ENCODE data around the gene GSX2.
"Not testable (repeated sequence)": the region's sequence is repeated elsewhere in the genome, so short reads cannot be mapped to it uniquely, and the experiment has no call there.

Gene GSX2

DNA sequence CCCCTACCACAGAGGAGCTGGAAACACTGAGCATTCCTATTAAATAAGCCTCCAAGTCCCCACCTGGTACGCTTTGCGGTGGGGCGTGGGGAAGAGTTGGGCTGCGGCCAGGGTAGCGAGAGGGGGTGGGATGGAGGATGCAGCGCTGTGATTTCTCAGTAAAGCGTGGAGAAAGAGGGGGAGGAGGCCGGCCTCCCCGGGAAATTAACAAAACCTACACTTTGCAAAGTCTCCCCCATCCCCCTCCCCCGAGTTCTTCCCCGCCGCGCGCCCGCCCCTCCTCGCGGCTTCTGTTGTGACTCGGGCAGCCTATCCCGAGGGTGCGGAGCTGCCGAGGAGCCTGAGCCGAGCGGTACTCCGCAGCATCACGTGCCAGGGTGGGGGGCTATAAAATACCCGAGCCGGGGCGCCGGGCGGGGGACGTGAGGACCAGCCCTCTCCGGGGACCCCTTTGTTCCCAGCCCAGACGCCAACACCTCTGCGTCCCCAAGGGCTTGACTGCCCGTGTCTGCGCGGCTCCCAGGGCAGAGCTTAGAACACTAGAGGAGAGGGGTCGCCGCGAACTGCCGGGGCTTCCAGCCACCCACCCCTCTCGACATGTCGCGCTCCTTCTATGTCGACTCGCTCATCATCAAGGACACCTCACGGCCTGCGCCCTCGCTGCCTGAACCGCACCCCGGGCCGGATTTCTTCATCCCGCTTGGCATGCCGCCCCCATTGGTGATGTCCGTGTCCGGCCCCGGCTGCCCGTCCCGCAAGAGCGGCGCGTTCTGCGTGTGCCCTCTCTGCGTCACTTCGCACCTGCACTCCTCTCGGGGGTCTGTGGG is at the start of gene GSX2:
TSS of gene GSX2 (plus strand) at position 416 of the 827 bp plus-strand sequence. CDS start at position 598, 182 bp downstream.
- DNase-seq: no peak

DNA sequence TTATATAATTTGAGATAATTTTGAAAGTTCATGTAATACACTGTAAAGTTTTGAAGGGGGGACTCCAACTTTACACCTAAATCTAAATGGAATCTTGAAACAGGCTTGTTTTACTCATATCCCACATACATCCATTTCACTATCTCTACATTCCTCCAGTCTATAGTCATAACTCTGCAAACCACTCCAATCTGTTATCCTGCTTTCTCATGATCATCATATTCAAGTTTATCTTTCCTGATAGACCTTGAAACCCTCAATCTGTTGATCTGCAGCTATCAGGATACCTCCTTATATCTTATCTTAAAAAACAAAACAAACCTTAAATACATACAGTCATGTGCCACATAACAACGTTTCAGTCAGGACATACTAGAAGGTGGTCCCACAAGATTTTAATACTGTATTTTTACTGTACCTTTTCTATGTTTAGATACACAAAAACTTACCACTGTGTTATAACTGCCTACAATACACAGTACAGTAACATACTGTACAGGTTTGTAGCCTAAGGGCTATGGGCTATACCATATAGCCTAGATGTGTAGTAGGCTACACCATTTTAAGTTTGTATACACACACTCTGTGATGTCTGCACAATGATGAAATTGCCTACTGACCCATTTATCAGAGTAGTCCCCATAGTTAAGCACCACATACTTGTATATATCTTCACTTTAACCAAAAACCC is 49.6 kb upstream of the GSX2 start:
- no peak for DNase-seq

DNA sequence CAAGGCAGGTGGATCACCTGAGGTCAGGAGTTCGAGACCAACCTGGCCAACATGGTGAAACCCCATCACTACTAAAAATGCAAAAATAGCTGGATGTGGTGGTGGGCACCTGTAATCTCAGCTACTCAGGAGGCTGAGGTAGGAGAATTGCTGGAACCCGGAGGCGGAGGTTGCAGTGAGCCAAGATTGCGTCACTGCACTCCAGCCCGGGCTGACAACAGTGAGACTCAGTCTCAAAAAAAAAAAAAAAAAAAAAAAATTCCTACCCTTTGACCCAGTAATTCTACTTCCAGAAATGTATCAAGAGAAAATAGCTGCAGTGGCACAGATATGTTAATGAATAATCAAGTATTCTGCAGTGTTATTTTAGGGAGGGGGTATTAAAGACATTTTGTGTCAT is 46.6 kb upstream of the GSX2 start:
- not testable (repeated sequence) for DNase-seq

DNA sequence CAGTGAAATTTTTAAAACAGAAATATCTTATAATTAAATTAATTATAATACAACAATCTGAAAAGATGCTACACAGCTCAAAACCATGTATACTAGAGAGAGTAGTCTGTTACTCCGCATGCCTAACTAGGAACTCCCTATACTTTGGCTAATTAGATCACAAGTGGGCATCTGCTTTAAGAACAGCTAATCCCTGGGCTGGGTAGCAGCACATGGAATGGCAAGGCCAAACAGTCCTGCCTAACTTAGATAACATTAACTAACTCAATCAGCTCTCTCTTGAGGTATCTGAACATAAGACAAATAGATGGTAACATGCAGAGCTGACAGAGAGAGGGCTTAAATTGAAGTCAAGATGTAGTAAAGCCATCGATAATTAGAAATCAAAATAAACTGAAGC is 45.5 kb upstream of the GSX2 start:
- no peak for DNase-seq

DNA sequence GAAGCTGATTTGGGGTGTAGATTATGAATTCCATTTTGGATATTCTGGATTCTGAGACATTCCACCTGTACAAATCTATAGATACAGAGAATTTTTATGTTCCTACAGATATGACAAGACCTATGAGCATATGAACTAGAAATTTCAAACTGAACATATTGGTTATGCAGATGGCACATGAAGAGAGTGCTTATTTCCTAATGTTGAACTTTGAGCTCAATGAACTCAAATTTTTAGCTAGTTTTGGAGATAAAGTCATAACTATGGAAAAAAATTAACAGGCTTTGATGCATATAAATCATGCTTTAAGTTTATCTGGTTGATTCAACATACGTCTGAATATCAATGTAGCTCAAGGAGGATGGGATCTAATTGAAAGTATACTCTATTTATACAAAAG is 44.5 kb upstream of the GSX2 start:
- DNase-seq: no peak

DNA sequence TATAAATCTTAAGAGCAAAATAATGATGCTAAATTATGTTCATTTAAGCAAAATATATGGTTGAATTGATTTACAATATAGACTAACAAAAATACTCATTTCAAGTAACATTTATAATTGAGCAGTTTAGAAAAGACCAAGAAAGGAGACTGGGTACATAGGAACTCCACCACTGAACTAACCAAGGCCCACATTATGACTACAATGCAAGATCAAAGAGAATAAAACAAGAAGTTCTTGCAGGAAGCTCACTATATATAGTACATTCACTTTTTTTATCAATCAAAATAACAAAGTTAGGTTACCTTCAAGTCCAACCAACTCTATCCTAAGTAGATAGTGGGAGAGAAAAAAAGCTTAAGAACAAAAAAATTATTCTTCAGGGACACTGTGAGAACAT is 43.6 kb upstream of the GSX2 start:
- no peak for DNase-seq

DNA sequence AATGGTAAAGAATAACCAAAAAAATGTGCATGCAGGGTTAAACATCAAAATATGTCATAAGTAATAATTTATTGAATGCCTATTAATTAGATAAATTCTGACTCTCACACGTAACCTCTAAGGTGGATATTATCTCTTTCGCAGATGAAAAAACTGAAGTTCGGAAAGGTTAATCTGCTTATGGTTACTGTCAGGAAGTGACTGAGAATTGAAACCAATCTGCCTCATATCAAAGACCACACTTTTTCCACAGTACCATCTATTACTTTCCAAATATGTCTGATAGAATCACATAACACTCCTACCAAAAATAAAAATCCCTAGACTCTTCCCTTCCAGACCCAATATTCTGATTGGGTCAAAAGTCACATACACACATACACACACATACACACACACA is 41.8 kb upstream of the GSX2 start:
- DNase-seq: peak; percentile 42

DNA sequence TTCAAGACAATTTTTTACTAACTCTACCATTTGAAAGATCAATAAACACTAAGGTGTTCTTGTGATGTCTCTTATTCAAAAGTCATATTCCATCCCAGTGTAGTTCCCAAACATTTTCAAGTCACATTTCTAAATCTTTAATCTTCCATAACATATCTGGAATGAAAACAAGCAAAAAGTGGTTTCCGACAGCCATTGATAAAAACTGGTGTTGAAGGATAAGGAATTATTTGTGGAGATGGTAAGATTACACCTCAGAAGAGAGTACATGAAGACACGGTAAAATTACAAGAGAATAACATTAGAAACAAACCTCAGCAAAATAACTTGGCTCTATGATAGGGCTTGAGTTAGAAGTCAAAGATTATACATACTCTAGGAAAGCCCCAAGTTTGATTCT is 39.8 kb upstream of the GSX2 start:
- no peak for DNase-seq

DNA sequence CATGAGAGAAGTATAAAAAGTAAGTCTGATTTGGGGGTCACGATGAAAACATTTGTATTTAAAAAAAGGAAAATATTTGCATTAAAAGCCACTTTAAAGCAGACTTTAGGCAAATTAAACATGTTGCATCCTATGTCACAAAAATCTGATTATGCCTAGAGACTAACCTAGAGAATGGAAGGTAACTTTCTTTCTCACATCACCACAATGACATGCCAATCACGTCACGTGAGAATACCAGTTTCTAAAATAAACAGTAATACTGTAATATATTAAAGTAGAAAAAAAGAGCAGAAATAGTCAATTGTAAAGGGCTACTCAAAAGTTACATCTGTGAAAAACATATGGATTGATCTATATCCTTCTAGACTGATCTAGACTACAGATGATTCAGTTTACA is 38.9 kb upstream of the GSX2 start:
- DNase-seq: no peak

DNA sequence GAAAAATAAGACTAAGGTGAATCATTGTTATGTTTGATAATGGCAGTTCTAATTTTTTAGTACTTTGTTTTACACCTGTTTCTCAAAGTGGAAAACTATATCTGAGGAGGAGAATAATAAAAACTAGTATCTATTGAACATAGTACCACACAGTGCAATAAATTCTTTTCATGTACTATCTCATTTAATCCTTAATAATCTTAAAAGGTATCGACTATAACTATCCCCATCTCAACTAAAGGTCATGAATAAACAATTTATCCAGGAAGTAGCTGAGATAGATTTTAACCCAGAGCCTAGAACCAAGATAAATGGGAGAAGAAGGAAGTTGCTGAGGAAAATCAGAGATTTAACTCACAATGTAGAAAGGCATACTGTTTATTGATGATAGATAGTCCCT is 38.1 kb upstream of the GSX2 start:
- DNase-seq: no peak

DNA sequence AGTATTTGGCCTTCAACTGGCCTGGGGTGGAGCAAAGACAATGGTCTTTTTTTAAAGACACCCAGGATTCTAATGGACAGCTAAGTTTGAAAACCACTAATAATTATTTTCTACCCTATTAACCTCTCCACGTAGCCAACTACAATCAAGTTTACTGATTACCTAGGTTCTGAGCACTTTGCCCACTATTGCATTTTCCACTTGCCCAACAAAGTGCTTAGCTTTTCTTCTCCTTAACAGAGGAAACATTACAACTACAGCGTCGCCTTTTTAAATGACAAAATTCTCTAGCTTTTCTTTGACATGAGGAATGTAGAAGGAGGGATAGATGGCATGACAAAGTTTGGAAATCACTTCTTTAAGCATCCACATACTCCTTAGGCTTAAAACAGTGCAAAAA is 37.6 kb upstream of the GSX2 start:
- DNase-seq: no peak

DNA sequence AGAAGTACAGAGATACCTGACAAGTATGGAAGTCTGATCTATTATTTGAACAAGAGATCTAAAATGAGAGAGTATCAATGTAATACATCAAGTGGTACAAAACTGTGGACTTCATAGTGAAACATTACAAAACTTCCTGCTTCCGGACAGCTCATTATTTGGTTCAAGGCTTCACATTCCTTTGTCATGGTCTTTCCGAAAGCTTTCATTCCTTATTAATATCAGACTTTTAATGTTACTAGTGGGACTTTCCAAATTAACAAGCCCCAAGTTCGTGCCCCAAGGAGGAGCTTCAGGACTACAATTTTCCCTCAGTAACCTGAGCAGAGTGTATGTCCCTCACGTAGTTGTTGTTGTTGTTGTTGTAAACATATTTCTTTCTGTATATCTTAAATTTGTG is 36.7 kb upstream of the GSX2 start:
- peak; percentile 36 for DNase-seq

DNA sequence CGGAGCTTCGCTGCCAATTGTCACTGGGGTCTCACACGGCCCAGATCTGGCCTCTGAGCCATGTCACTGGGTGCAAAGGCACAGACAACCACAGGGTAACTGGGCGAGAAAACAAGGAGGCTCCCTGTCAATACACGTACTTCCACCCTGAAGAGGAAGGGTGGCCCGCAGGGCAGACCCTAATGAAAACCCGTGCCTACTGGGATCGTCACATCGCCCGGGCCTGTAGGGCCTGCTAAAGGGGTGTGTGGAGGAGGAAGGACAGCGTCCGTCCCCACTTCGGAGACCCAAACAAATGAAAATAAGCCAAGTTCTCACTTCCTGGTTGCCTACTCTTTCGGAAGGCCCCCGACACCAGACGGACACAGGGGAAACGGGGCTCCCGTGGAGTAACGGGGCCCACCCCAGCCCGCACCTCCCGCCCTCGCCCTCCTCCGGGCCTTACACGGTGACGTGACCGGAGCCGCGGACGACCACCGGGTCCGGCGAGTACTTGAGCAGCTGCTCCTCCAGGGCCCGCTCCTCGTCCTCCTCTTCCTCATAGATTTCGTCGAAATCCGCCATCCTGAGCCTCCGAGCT is 36.1 kb upstream of the GSX2 start:
- peak; percentile 55 for DNase-seq

DNA sequence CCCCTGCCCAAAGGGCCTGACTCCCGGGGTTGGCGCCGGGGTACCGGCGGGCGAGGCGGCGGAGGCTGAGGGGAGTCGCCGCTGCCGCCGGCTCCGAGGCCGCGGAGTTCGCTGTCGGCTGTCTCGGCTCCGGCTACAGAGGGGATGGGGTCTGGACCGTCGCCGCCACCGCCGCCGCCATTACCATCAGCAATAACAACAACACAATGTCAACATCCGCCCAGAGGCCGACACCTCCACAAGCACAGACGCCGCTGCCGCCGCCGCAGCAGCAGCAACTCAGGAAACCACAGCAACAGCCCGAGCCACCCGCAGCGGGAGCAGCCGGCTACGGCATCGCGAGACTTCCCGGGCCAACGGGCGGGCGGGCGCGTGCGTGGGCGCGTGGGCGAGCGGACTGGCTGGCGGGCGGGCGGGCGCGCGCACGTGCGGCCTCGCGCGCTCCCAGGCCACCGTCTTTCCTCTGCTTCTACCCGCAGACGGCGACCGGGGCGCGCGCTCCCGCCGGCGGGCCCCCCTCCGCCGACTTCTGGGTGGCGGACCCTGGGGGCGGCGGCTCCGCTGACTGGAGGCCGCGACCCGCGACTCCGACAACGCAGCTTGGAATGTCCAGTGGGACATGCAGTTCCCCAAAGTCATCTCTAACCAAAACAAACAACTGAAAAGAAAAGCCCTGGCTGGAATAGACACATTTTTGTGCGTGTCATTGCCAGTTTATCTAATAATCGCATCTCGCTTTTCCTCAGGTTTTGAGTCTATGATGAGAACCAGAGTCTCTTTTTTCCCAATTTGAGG is 35.4 kb upstream of the GSX2 start, which contains the start of gene CHIC2:
TSS of gene CHIC2 (minus strand) at position 289 of the 795 bp plus-strand sequence. CDS start 305 bp downstream, outside the sequence.
- peak; percentile 97 for DNase-seq

DNA sequence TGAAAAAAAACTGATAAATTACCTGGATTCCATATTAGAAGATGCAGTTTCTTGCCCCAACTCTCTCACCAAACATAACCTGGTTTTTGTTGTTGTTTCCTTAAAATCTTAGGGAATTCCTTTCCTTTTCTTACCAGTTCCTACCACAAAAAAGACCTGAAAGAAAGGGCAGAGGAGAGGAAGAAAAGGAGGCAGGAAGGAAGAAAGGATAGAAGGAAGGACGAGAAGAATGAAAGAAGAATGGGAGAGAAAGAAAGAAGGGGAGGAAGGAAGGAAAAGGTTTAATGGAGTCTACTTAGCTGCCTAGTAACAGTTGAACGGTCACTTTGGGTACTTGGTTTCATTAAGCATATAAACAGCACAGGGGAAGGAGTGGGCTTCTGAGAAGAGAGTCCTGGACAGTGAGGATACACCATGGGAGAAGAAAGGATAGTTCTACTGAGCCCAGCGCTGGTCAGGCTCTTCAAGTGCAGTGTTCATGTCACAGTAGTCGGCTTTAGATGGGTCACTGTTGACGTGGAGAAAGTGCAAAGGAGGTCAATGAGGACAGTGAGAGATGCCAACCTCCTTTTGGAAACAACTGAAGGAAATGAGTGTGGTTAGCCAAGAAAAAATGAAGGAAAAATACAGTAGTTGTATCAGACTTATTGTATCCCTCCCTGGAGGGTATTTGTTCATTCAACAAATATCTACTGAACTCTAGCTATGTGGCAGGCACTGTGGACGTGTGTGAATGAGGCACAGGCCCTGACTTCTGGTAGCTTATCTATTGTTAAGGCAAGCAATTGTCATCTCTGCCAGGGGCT is 34.5 kb upstream of the GSX2 start:
- DNase-seq: no peak

DNA sequence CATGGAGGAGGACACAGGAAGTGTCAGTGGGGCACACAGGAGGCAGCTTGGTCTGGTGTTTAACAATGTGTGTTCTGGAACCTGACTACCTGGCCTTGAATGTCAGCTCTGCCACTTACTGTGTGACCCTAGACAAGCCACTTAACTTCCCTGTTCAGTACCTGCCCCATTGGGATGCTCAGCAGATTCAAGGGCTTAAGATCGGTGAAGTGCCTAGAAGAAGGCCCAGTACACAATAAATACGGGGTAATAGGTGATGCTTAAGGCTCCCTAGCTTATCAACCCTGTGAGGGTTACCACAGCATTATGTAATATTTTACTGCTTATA is 33.9 kb upstream of the GSX2 start:
- no peak for DNase-seq

DNA sequence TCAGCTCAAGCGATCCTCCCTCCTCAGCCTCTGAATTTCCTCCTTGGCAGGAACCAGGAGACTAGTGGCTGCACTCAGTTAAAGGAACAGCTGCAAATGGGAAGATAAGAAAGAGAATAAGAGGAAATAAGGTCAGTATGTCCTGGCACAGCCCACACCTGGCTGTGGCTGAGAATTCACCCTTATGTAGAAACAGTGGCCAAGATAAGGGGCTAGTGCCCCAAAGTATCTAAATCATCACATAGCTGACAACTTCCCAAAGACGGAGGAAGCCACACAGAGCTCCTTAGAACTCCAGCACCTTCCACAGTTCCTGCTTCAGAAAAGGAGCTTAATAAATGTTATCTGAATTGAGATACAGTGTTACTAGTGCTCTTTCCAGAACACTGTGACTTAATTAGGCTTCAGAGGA is 33.2 kb upstream of the GSX2 start:
- no peak for DNase-seq

DNA sequence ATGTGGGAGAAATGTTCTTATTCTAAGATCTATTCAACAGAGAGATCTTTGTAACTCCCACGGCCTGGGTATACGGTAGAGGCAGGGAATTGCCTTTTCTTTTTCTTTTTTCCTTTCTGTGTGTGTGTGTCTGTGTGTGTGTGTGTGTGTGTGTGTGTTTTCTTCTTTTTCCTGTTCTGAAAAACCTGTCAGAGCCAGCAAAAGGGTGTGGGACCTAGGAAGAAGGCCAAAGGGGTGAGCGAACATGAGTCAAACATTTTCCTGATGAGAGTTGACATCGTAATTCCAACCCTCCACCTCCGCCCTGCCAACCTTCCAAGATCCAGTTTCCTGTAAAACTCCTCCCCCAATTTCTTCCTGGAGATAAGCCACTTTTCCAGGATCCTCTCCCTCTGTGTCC is 32.8 kb upstream of the GSX2 start:
- no peak for DNase-seq

DNA sequence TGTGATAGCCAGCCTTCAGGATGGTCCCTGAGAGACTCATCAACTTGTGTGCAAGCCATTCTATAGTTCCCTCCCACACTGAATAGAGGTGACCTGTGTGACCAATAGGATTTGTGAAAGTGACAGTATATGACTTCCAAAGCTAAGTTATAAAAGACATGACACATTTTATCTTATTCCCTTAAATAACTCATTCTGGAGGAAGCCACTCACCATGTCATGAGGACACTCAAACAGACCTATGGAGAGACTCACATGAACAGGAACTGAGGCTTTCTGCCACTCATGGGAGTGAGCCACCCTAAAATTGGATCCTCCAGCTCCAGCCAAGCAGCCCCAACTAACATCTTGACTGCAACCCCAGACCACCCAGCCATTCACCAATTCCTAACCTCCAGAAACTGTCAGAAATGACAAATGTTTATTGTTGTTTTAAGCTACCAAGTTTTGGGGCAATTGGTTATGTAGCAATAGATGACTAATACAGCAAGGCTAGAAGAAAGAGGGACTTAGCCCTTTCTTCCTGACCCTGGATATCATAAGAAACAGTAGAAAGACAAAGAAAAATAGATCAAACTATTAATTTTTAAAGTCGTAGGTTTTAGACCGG is 26.6 kb upstream of the GSX2 start:
- no peak for DNase-seq

DNA sequence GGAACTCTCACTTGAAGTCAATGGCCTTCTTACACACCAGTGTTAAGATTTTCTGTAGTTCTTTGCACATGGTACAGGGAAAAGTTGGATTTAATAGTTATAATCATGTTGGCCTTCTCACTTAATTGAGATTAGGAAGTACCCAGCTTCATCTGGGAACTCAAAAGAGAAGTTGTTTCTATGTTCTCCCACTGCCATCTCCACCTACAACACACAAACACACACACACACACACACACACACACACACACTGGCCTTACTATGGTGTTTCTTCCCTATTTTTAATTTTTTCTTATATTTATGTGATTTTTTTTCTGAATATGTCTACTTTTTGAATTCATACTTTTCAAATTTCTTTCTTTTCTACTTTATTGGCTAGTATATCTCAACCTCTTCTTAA is 25.6 kb upstream of the GSX2 start:
- no peak for DNase-seq

DNA sequence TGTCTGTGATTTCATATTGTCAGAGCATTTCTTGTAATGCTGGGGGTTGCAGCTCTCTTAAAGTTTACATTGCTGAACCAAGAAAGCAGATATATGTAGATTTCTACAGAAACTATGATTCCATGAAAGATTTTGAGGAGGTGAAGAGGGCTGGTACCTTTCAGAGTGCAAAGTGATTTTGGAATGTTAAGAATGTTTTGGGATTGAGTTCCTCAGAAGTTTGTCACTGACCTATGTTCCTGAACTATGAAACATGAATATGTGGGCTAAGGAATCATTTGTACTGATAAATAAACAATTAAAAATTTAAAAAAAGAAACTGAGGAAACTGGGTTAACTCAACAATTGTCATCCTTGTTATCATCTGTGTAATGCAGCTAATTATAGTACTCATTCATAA is 23.3 kb upstream of the GSX2 start:
- DNase-seq: no peak

DNA sequence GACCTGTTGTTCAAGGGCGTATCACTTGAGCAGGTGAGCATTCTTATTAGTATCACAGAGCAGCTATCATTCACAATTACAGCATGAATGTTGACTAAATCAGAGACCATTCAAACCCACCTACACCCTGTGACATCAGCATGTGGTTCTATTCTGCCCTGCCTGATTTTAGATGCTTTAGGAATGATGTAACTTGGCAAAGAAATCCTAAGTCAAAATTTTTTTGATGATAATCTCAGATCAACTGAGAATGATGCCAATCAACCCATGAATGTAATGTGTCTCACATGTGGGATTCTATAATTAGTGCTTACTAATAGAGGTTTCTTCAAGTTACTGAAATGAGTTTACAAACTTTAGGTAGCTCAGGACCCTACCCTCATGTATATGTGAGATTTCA is 22.2 kb upstream of the GSX2 start:
- no peak for DNase-seq

All from CD4-positive, alpha-beta T cell treated with Interleukin-17A for 1 hour (primary cell).